OCI-LY3 (cell line): ENCODE data around the gene UQCC3.
A peak's percentile ranks its signal among the peaks of the same experiment; 100 is the strongest.
"Not testable (repeated sequence)": the region's sequence is repeated elsewhere in the genome, so short reads cannot be mapped to it uniquely, and the experiment has no call there.

Source experiments
- H2AFZ ChIP-seq: fragments of 200-600, 300-600 bp; shearing (Covaris generic); 2 replicates; pipeline ENCODE4 v1.6.0; 2014; ENCODE audit warnings: antibody characterized with exemption, low read depth, low read length
- H3K27ac ChIP-seq: fragments of 200-600, 300-600 bp; sonication (generic); 2 replicates; pipeline ENCODE4 v1.5.1; 2014; ENCODE audit warnings: mild to moderate bottlenecking, low read length, moderate library complexity, mixed read lengths
- H3K27me3 ChIP-seq: fragments of 200-600, 300-600 bp; sonication (generic); 2 replicates; pipeline ENCODE4 v1.6.1; 2014; ENCODE audit warnings: low read depth, low read length, mixed read lengths
- H3K36me3 ChIP-seq: fragments of 200-600, 300-600 bp; sonication (generic); replicated peaks from 2 replicates; pipeline ENCODE3; 2014; ENCODE audit warnings: low read depth, low read length, mixed read lengths
- H3K4me1 ChIP-seq: fragments of 300-600, 200-600 bp; sonication (generic); 2 replicates; pipeline ENCODE4 v1.6.1; 2014; ENCODE audit warnings: low read length, mixed read lengths
- H3K4me2 ChIP-seq: fragments of 200-600, 300-600 bp; sonication (generic); 2 replicates; pipeline ENCODE4 v1.6.1; 2014; ENCODE audit warnings: low read length, mixed read lengths
- H3K4me3 ChIP-seq: fragments of 300-600, 200-600 bp; sonication (generic); 2 replicates; pipeline ENCODE4 v1.5.1; 2014; ENCODE audit warnings: antibody characterized with exemption, mild to moderate bottlenecking, low read length, moderate library complexity
- H3K79me2 ChIP-seq: fragments of 300-600, 200-600 bp; shearing (Covaris generic); 2 replicates; pipeline ENCODE4 v1.6.1; 2014; ENCODE audit warnings: mild to moderate bottlenecking, low read length, mixed read lengths
- H3K9ac ChIP-seq: fragments of 300-600, 200-600 bp; shearing (Covaris generic); 2 replicates; pipeline ENCODE4 v1.6.0; 2014; ENCODE audit warnings: mild to moderate bottlenecking, low read length, moderate library complexity
- H3K9me3 ChIP-seq: fragments of 200-600, 300-600 bp; shearing (Covaris generic); 2 replicates; pipeline ENCODE4 v1.6.1; 2014; ENCODE audit warnings: low read length, mixed read lengths; ENCODE audit not compliant: insufficient read depth
- H4K20me1 ChIP-seq: fragments of 200-600, 300-600 bp; sonication (generic); 2 replicates; pipeline ENCODE4 v1.6.1; 2016; ENCODE audit warnings: low read length, mixed read lengths; ENCODE audit not compliant: insufficient read depth
- EZH2phosphoT487 ChIP-seq: fragments of 200-600 bp; shearing (Covaris generic); IDR thresholded peaks from 2 replicates; pipeline ENCODE4 v1.6.1; 2018; ENCODE audit warnings: antibody characterized with exemption, mixed run types, low read depth
- TF ChIP-seq, protein P1 (sequence below): fragments of 200-600, 300-600 bp; sonication (generic); IDR thresholded peaks from 2 replicates; pipeline ENCODE4 v1.5.1; 2014; ENCODE audit warnings: antibody characterized with exemption, low read length, low read depth

Gene UQCC3

GRCh38 chr11:62673196-62673525, 1.7 kb downstream of the UQCC3 start:
- H3K4me1 ChIP-seq = peaks cover 19% of the 10 kb centered on the region
- peaks cover 75% of the 10 kb centered on the region for H3K79me2 ChIP-seq
- TF ChIP-seq, protein P1, sequence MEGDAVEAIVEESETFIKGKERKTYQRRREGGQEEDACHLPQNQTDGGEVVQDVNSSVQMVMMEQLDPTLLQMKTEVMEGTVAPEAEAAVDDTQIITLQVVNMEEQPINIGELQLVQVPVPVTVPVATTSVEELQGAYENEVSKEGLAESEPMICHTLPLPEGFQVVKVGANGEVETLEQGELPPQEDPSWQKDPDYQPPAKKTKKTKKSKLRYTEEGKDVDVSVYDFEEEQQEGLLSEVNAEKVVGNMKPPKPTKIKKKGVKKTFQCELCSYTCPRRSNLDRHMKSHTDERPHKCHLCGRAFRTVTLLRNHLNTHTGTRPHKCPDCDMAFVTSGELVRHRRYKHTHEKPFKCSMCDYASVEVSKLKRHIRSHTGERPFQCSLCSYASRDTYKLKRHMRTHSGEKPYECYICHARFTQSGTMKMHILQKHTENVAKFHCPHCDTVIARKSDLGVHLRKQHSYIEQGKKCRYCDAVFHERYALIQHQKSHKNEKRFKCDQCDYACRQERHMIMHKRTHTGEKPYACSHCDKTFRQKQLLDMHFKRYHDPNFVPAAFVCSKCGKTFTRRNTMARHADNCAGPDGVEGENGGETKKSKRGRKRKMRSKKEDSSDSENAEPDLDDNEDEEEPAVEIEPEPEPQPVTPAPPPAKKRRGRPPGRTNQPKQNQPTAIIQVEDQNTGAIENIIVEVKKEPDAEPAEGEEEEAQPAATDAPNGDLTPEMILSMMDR = no peak
- no peak for TF ChIP-seq EZH2phosphoT487
- no peak overlapping the region for H3K9ac ChIP-seq
- no peak overlapping the region for H2AFZ ChIP-seq
- H3K36me3 ChIP-seq = peaks cover 29% of the 10 kb centered on the region
- H3K27ac ChIP-seq = no peak overlapping the region
- no peaks in the 10 kb centered on the region for H4K20me1 ChIP-seq
- H3K4me2 ChIP-seq = peak overlapping the region; percentile 85
- no peaks in the 10 kb centered on the region for H3K9me3 ChIP-seq
- H3K27me3 ChIP-seq = no peaks in the 10 kb centered on the region
- no peak overlapping the region for H3K4me3 ChIP-seq

GRCh38 chr11:62675415-62675814, 3.9 kb downstream of the UQCC3 start:
- H3K79me2 ChIP-seq = peaks cover 71% of the 10 kb centered on the region
- not testable (repeated sequence) for H2AFZ ChIP-seq, H3K27ac ChIP-seq, H3K27me3 ChIP-seq, H3K9ac ChIP-seq, H4K20me1 ChIP-seq, H3K4me2 ChIP-seq, H3K9me3 ChIP-seq, H3K4me3 ChIP-seq
- H3K4me1 ChIP-seq = peaks cover 25% of the 10 kb centered on the region
- peaks cover 29% of the 10 kb centered on the region for H3K36me3 ChIP-seq

GRCh38 chr11:62676698-62677097, 5.2 kb downstream of the UQCC3 start:
- peaks cover 29% of the 10 kb centered on the region for H3K36me3 ChIP-seq
- no peak overlapping the region for H3K4me2 ChIP-seq
- H3K9me3 ChIP-seq = no peaks in the 10 kb centered on the region
- peaks cover 28% of the 10 kb centered on the region for H3K4me1 ChIP-seq
- H4K20me1 ChIP-seq = no peaks in the 10 kb centered on the region
- H3K9ac ChIP-seq = no peak overlapping the region
- no peaks in the 10 kb centered on the region for H3K27me3 ChIP-seq
- H2AFZ ChIP-seq = no peak overlapping the region
- H3K79me2 ChIP-seq = peaks cover 58% of the 10 kb centered on the region
- no peak overlapping the region for H3K27ac ChIP-seq
- H3K4me3 ChIP-seq = no peak overlapping the region
- TF ChIP-seq, protein P1 = no peak
- TF ChIP-seq EZH2phosphoT487 = no peak

- H3K27ac ChIP-seq = no peak overlapping the region
- peaks cover 29% of the 10 kb centered on the region for H3K36me3 ChIP-seq
- H2AFZ ChIP-seq = no peak overlapping the region
- TF ChIP-seq, protein P1 = no peak
- no peak for TF ChIP-seq EZH2phosphoT487
- H4K20me1 ChIP-seq = no peaks in the 10 kb centered on the region
- H3K79me2 ChIP-seq = peaks cover 53% of the 10 kb centered on the region
- H3K9ac ChIP-seq = no peak overlapping the region
- peaks cover 28% of the 10 kb centered on the region for H3K4me1 ChIP-seq
- no peaks in the 10 kb centered on the region for H3K9me3 ChIP-seq
- H3K27me3 ChIP-seq = no peaks in the 10 kb centered on the region
- no peak overlapping the region for H3K4me2 ChIP-seq
- H3K4me3 ChIP-seq = no peak overlapping the region
Measured at GRCh38 chr11:62677156-62677555, 5.7 kb downstream of the UQCC3 start.

DNA sequence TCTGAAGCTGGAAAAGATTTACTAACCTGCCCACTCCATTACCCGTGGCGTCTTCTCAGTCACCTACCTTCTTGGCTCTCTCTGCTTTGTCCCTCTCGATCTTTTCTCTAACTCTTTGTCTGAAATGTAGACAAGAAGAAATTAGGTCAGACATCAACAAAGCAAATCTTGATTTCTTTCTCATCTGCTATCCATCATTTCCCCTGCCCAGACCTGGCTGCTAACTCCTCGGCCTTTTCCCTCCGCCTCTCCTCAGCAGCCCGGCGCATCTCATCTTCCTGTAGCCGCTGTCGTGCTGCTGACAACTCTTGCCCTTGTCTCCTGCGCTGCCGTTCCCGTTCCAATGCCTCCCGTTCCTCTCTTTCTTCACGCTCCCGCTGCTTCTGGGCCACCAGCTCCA, 6.2 kb downstream of the UQCC3 start:
- peak overlapping the region; percentile 97 for H3K4me3 ChIP-seq
- H3K4me2 ChIP-seq = peak overlapping the region; percentile 97
- H3K4me1 ChIP-seq = peaks cover 23% of the 10 kb centered on the region
- H3K9me3 ChIP-seq = no peaks in the 10 kb centered on the region
- TF ChIP-seq, protein P1 = no peak
- TF ChIP-seq EZH2phosphoT487 = no peak
- H3K79me2 ChIP-seq = peaks cover 48% of the 10 kb centered on the region
- no peak overlapping the region for H2AFZ ChIP-seq
- H3K27me3 ChIP-seq = no peaks in the 10 kb centered on the region
- peaks cover 29% of the 10 kb centered on the region for H3K36me3 ChIP-seq
- H4K20me1 ChIP-seq = no peaks in the 10 kb centered on the region
- peak overlapping the region; percentile 89; the same call in 1 of the 2 replicates for H3K9ac ChIP-seq
- no peak overlapping the region for H3K27ac ChIP-seq
